Neural progenitor cell (in vitro differentiated cells): ENCODE measurements around the gene PVALB. TPM values are rescaled to one million over a fixed set of nuclear protein-coding genes. Genes with fewer than 3 reads are reported as not detected.

Source experiments
- DNase-seq: peaks from one replicate; pipeline ENCODE4 v3.0.0-alpha.2; 2016; ENCODE audit warnings: low spot score
- H2AFZ ChIP-seq: fragments of 200-600 bp; sonication (generic); replicated peaks from 2 replicates; pipeline ENCODE4 v1.6.1; 2016; ENCODE audit warnings: antibody characterized with exemption
- H3F3A ChIP-seq: fragments of 200-600 bp; sonication (generic); 2 replicates; pipeline ENCODE4 v1.6.1; 2016; ENCODE audit warnings: antibody characterized with exemption, low read depth
- H3K27ac ChIP-seq: fragments of 200-600 bp; sonication (generic); 2 replicates; pipeline ENCODE4 v1.5.1; 2016; ENCODE audit warnings: mild to moderate bottlenecking
- H3K27me3 ChIP-seq: fragments of 200-600 bp; sonication (generic); 2 replicates; pipeline ENCODE4 v1.6.1; 2016; ENCODE audit warnings: mild to moderate bottlenecking, moderate library complexity
- H3K36me3 ChIP-seq: fragments of 200-600 bp; sonication (generic); 2 replicates; pipeline ENCODE4 v1.5.1; 2016
- H3K4me1 ChIP-seq: fragments of 200-600 bp; sonication (generic); 2 replicates; pipeline ENCODE4 v1.6.1; 2016; ENCODE audit warnings: mixed run types
- H3K4me2 ChIP-seq: fragments of 200-600 bp; sonication (generic); 2 replicates; pipeline ENCODE4 v1.6.1; 2016
- H3K4me3 ChIP-seq: fragments of 200-600 bp; sonication (generic); 2 replicates; pipeline ENCODE4 v1.5.1; 2016
- H3K79me2 ChIP-seq: fragments of 200-600 bp; sonication (generic); 2 replicates; pipeline ENCODE4 v1.6.1; 2016; ENCODE audit warnings: low read depth
- H3K9ac ChIP-seq: fragments of 200-600 bp; sonication (generic); 2 replicates; pipeline ENCODE4 v1.6.1; 2016
- H3K9me3 ChIP-seq: fragments of 200-600 bp; sonication (generic); 2 replicates; pipeline ENCODE4 v1.5.1; 2016; ENCODE audit warnings: low read depth
- H4K20me1 ChIP-seq: fragments of 200-600 bp; sonication (generic); 2 replicates; pipeline ENCODE4 v1.6.1; 2016; ENCODE audit warnings: low read depth
- H3K27ac Mint-ChIP-seq: 3 replicates; pipeline ENCODE4 v1.8.0; 2021; ENCODE audit warnings: mixed read lengths
- H3K27me3 Mint-ChIP-seq: 2 replicates; pipeline ENCODE4 v1.8.0; 2022; ENCODE audit warnings: low read depth, mild to moderate bottlenecking, inconsistent platforms, moderate library complexity, mixed read lengths; ENCODE audit not compliant: insufficient read depth
- H3K36me3 Mint-ChIP-seq: 3 replicates; pipeline ENCODE4 v1.8.0; 2021; ENCODE audit warnings: mixed read lengths
- H3K4me1 Mint-ChIP-seq: 3 replicates; pipeline ENCODE4 v1.8.0; 2021; ENCODE audit warnings: mixed read lengths
- H3K4me3 Mint-ChIP-seq: 3 replicates; pipeline ENCODE4 v1.8.0; 2021; ENCODE audit warnings: mild to moderate bottlenecking, moderate library complexity, mixed read lengths
- H3K9me3 Mint-ChIP-seq: 3 replicates; pipeline ENCODE4 v1.8.0; 2020; ENCODE audit warnings: mixed read lengths
- EZH2 ChIP-seq: fragments of 200-600 bp; sonication (generic); IDR thresholded peaks from 2 replicates; pipeline ENCODE4 v1.6.1; 2017; ENCODE audit warnings: antibody characterized with exemption, mild to moderate bottlenecking, moderate library complexity
- EZH2phosphoT487 ChIP-seq: fragments of 200-600 bp; sonication (generic); IDR thresholded peaks from 2 replicates; pipeline ENCODE4 v1.6.1; 2017; ENCODE audit warnings: antibody characterized with exemption
- total RNA-seq: library from RNA; depleted of rRNA; stranded (reverse); fragments of >200 nt; gene quantifications from 2 replicates; pipeline ENCODE4 v1.2.3, GENCODE V29; 2015; ENCODE audit warnings: low replicate concordance
- TF ChIP-seq, protein P1 (sequence below): fragments of 200-600 bp; sonication (generic); IDR thresholded peaks from 2 replicates; pipeline ENCODE4 v1.5.1; 2017; ENCODE audit warnings: antibody characterized with exemption, mild to moderate bottlenecking

The PVALB gene
- total RNA-seq, 1 donor from 2014 or later = not detected

DNA sequence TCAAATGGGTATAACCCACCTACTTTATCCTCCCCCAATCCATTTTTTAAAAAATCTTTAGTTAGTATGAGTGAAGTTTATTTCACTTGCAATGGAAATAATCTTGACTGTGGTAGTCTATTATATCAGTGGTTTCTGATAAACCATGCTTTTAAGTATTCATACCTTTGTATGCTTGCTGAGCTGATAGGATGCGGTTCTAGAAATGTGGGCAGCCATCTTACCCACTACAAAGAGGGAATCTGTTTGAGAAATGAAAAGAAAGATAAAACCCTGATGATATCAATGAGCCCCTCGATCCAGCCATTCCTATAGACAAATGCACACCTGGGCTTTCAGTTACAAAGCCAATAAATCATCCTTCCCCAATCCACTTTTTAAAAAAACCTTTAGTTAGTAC, 13.8 kb upstream of the PVALB start:
- Histone ChIP-seq H3K4me3 (no peak overlapping the region), H3K4me2 (no peak overlapping the region), H4K20me1 (no peaks in the 10 kb centered on the region), H2AFZ (no peak overlapping the region), H3K27me3 (no peaks in the 10 kb centered on the region), H3K36me3 (no peaks in the 10 kb centered on the region), H3K4me1 (peaks cover 28% of the 10 kb centered on the region), H3K9ac (no peak overlapping the region), H3K79me2 (no peaks in the 10 kb centered on the region), H3F3A (peaks cover 18% of the 10 kb centered on the region), H3K9me3 (no peaks in the 10 kb centered on the region), H3K27ac (no peak overlapping the region)
- H3K27ac Mint-ChIP-seq = no peak overlapping the region
- no peak overlapping the region for H3K4me3 Mint-ChIP-seq
- no peak for DNase-seq
- H3K9me3 Mint-ChIP-seq = no peaks in the 10 kb centered on the region
- H3K4me1 Mint-ChIP-seq = peaks cover 23% of the 10 kb centered on the region
- no peaks in the 10 kb centered on the region for H3K36me3 Mint-ChIP-seq
- peaks cover 5% of the 10 kb centered on the region for H3K27me3 Mint-ChIP-seq
- TF ChIP-seq, protein P1, sequence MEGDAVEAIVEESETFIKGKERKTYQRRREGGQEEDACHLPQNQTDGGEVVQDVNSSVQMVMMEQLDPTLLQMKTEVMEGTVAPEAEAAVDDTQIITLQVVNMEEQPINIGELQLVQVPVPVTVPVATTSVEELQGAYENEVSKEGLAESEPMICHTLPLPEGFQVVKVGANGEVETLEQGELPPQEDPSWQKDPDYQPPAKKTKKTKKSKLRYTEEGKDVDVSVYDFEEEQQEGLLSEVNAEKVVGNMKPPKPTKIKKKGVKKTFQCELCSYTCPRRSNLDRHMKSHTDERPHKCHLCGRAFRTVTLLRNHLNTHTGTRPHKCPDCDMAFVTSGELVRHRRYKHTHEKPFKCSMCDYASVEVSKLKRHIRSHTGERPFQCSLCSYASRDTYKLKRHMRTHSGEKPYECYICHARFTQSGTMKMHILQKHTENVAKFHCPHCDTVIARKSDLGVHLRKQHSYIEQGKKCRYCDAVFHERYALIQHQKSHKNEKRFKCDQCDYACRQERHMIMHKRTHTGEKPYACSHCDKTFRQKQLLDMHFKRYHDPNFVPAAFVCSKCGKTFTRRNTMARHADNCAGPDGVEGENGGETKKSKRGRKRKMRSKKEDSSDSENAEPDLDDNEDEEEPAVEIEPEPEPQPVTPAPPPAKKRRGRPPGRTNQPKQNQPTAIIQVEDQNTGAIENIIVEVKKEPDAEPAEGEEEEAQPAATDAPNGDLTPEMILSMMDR = no peak
- TF ChIP-seq EZH2phosphoT487 (no peak), EZH2 (no peak)

DNA sequence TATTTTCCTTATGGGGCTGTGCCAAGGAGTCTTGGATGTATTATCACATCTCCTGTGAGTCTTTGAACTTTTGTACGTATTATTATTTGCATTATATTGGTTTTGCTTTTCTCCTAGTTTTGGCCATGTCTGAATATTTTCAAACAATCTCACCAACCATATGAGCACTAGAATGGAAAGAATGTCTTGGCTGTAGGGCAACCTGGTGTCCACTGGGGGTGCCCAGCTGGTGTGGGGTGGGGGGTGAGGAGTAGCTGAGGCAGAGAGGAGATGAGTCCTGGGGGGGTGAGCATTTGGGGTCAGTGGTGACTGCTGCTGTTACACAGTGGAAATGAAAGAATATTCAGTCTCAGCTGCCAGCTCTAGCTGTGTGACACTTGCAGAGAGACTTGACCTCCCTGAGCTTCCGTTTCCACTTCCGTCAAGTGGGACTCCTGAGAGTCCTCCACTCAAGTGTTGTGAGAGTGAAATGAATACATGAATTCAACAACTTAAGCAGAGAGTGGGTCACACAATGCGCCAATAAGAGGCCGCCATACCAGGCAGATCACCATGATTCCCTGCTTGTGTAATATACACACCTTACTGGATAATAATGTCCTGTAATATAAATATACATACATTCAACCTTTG, 12.7 kb upstream of the PVALB start:
- H3K9me3 ChIP-seq = no peaks in the 10 kb centered on the region
- H3K4me3 Mint-ChIP-seq = no peak overlapping the region
- peaks cover 3% of the 10 kb centered on the region for H3K27me3 Mint-ChIP-seq
- H3K27ac ChIP-seq = no peak overlapping the region
- H3K4me2 ChIP-seq = no peak overlapping the region
- no peaks in the 10 kb centered on the region for H3K36me3 ChIP-seq
- no peaks in the 10 kb centered on the region for H3K27me3 ChIP-seq
- no peak overlapping the region for H3K9ac ChIP-seq
- no peak overlapping the region for H3K4me3 ChIP-seq
- TF ChIP-seq, protein P1 = peak; percentile 12
- no peak for TF ChIP-seq EZH2phosphoT487
- H3K79me2 ChIP-seq = no peaks in the 10 kb centered on the region
- no peaks in the 10 kb centered on the region for H4K20me1 ChIP-seq
- no peaks in the 10 kb centered on the region for H3K36me3 Mint-ChIP-seq
- peaks cover 31% of the 10 kb centered on the region for H3K4me1 ChIP-seq
- peaks cover 24% of the 10 kb centered on the region for H3K4me1 Mint-ChIP-seq
- H3K27ac Mint-ChIP-seq = no peak overlapping the region
- no peaks in the 10 kb centered on the region for H3K9me3 Mint-ChIP-seq
- H2AFZ ChIP-seq = no peak overlapping the region
- DNase-seq = no peak
- H3F3A ChIP-seq = peaks cover 21% of the 10 kb centered on the region

DNA sequence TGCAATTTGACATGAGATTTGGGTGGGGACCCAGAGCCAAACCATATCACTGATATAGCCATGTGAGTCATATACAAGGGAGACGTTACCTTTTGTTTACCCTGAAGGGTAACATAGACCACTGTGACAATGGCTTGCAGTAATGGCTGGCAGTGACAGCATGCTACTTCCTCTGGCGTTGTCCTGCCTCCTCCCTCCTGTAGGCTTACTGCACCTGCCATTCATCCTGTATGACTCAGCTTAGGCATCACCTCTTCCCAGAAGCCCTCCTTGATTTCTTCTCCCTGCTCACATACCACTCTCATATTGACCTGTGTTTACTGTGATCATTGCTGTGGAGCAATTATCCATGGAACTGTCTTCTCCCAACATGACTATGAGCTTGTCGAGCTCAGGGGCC, 12.0 kb upstream of the PVALB start:
- H3K27me3 ChIP-seq = no peaks in the 10 kb centered on the region
- H3K4me3 ChIP-seq = no peak overlapping the region
- no peaks in the 10 kb centered on the region for H3K9me3 ChIP-seq
- peaks cover 21% of the 10 kb centered on the region for H3F3A ChIP-seq
- no peak for DNase-seq
- TF ChIP-seq EZH2phosphoT487 = no peak
- TF ChIP-seq, protein P1 = no peak
- TF ChIP-seq EZH2 = no peak
- H3K9ac ChIP-seq = no peak overlapping the region
- H2AFZ ChIP-seq = no peak overlapping the region
- peaks cover 31% of the 10 kb centered on the region for H3K4me1 ChIP-seq
- H4K20me1 ChIP-seq = no peaks in the 10 kb centered on the region
- H3K79me2 ChIP-seq = no peaks in the 10 kb centered on the region
- H3K4me1 Mint-ChIP-seq = peaks cover 24% of the 10 kb centered on the region
- H3K27ac ChIP-seq = no peak overlapping the region
- H3K27me3 Mint-ChIP-seq = peaks cover 3% of the 10 kb centered on the region
- no peaks in the 10 kb centered on the region for H3K36me3 ChIP-seq
- no peaks in the 10 kb centered on the region for H3K9me3 Mint-ChIP-seq
- H3K27ac Mint-ChIP-seq = no peak overlapping the region
- H3K4me3 Mint-ChIP-seq = no peak overlapping the region
- H3K4me2 ChIP-seq = no peak overlapping the region
- H3K36me3 Mint-ChIP-seq = no peaks in the 10 kb centered on the region
